GM23338 (cell line): ENCODE measurements around the gene PALLD. TPM values are rescaled to one million over a fixed set of nuclear protein-coding genes. Genes with fewer than 3 reads are reported as not detected.
A peak's percentile ranks its signal among the peaks of the same experiment; 100 is the strongest.

Source experiments
- ATAC-seq: fragments of 200-7000 bp; cut with Tn5 transposase; 3 replicates; pipeline ENCODE4 v1.9.1; 2020
- DNase-seq: peaks from one replicate; pipeline ENCODE4 v3.0.0-alpha.2; 2015; ENCODE audit warnings: low spot score
- H2AFZ ChIP-seq: fragments of 200-600 bp; sonication (generic); 2 replicates; pipeline ENCODE4 v1.8.0; 2016; ENCODE audit warnings: antibody characterized with exemption, mild to moderate bottlenecking, moderate library complexity
- H3F3A ChIP-seq: fragments of 200-600 bp; sonication (generic); replicated peaks from 2 replicates; pipeline ENCODE4 v1.8.0; 2017; ENCODE audit warnings: antibody characterized with exemption, mixed run types, low read depth
- H3K27ac ChIP-seq: fragments of 200-600 bp; sonication (generic); 2 replicates; pipeline ENCODE4 v1.6.1; 2016; ENCODE audit warnings: low read depth
- H3K27me3 ChIP-seq: fragments of 200-600 bp; sonication (generic); 2 replicates; pipeline ENCODE4 v1.8.0; 2016; ENCODE audit warnings: mild to moderate bottlenecking, mixed run types, moderate library complexity; ENCODE audit not compliant: insufficient read depth
- H3K36me3 ChIP-seq: fragments of 200-600 bp; sonication (generic); 2 replicates; pipeline ENCODE4 v1.8.0; 2016; ENCODE audit warnings: mild to moderate bottlenecking; ENCODE audit not compliant: insufficient read depth
- H3K4me1 ChIP-seq: fragments of 200-600 bp; sonication (generic); 2 replicates; pipeline ENCODE4 v1.8.0; 2016; ENCODE audit warnings: mild to moderate bottlenecking, moderate library complexity; ENCODE audit not compliant: insufficient read depth
- H3K4me2 ChIP-seq: fragments of 200-600 bp; sonication (generic); 2 replicates; pipeline ENCODE4 v1.7.1; 2017; ENCODE audit warnings: mixed run types
- H3K4me3 ChIP-seq: fragments of 200-600 bp; sonication (generic); 2 replicates; pipeline ENCODE4 v1.6.1; 2016; ENCODE audit warnings: mixed run types
- H3K79me2 ChIP-seq: fragments of 200-600 bp; sonication (generic); replicated peaks from 2 replicates; pipeline ENCODE4 v1.8.0; 2017; ENCODE audit warnings: mild to moderate bottlenecking; ENCODE audit not compliant: insufficient read depth
- H3K9me2 ChIP-seq: fragments of 200-600 bp; sonication (generic); 2 replicates; pipeline ENCODE4 v1.8.0; 2017; ENCODE audit not compliant: insufficient read depth
- H4K20me1 ChIP-seq: fragments of 200-600 bp; sonication (generic); replicated peaks from 2 replicates; pipeline ENCODE4 v1.8.0; 2017; ENCODE audit warnings: mild to moderate bottlenecking; ENCODE audit not compliant: insufficient read depth
- H3K27ac Mint-ChIP-seq: 2 replicates; pipeline ENCODE4 v1.8.0; 2020; ENCODE audit warnings: inconsistent platforms, mild to moderate bottlenecking, moderate library complexity, mixed read lengths
- H3K27me3 Mint-ChIP-seq: 3 replicates; pipeline ENCODE4 v1.8.0; 2022; ENCODE audit warnings: low read depth, mild to moderate bottlenecking, moderate library complexity, mixed read lengths, inconsistent platforms; ENCODE audit not compliant: insufficient read depth, poor library complexity
- H3K36me3 Mint-ChIP-seq: 3 replicates; pipeline ENCODE4 v1.8.0; 2021; ENCODE audit warnings: low read depth, mild to moderate bottlenecking, inconsistent platforms, moderate library complexity, mixed read lengths
- H3K4me1 Mint-ChIP-seq: 3 replicates; pipeline ENCODE4 v1.8.0; 2020; ENCODE audit warnings: mild to moderate bottlenecking, inconsistent platforms, mixed read lengths
- H3K4me3 Mint-ChIP-seq: 3 replicates; pipeline ENCODE4 v1.8.0; 2021; ENCODE audit warnings: moderate library complexity, mild to moderate bottlenecking, inconsistent platforms, mixed read lengths
- H3K9me3 Mint-ChIP-seq: 3 replicates; pipeline ENCODE4 v1.8.0; 2020; ENCODE audit warnings: moderate library complexity, mild to moderate bottlenecking, inconsistent platforms, mixed read lengths
- CTCF ChIP-seq, 2 experiments: fragments of 200-600 bp in 1 of 2; sonication (generic) in 1 of 2; conservative IDR thresholded peaks; 2 replicates each; pipeline versions ENCODE4 v1.5.1 to v1.6.1; 2016 to 2017; ENCODE audit warnings: antibody characterized with exemption in 2 of 2, low read depth in 2 of 2, mild to moderate bottlenecking in 2 of 2, moderate library complexity in 1 of 2
- EZH2phosphoT487 ChIP-seq: fragments of 200-600 bp; sonication (generic); IDR thresholded peaks from one replicate; pipeline ENCODE4 v1.8.1; 2018; ENCODE audit warnings: antibody characterized with exemption; ENCODE audit not compliant: unreplicated experiment
- JUNB ChIP-seq: IDR thresholded peaks from one replicate; pipeline ENCODE4 v1.6.1; 2016; ENCODE audit warnings: antibody characterized with exemption; ENCODE audit not compliant: unreplicated experiment
- NANOG ChIP-seq: IDR thresholded peaks from 2 replicates; pipeline ENCODE4 v1.6.1; 2016; ENCODE audit warnings: antibody characterized with exemption, borderline replicate concordance
- REST ChIP-seq: IDR thresholded peaks from one replicate; pipeline ENCODE4 v1.6.1; 2018; ENCODE audit warnings: antibody characterized with exemption; ENCODE audit not compliant: unreplicated experiment
- STAT1 ChIP-seq: IDR thresholded peaks from one replicate; pipeline ENCODE4 v1.6.1; 2016; ENCODE audit warnings: antibody characterized with exemption; ENCODE audit not compliant: unreplicated experiment
- ZNF114 ChIP-seq: fragments of 250-450 bp; sonication (Bioruptor Pico); IDR thresholded peaks from 2 replicates; pipeline ENCODE4 v1.5.0; 2020; ENCODE audit warnings: mild to moderate bottlenecking, moderate library complexity
- ZNF331 ChIP-seq: fragments of 250-450 bp; sonication (Bioruptor Pico); IDR thresholded peaks from 2 replicates; pipeline ENCODE4 v1.5.0; 2020; ENCODE audit warnings: low read depth, mild to moderate bottlenecking, moderate library complexity
- ZNF462 ChIP-seq: fragments of 250-450 bp; sonication (Bioruptor Pico); IDR thresholded peaks from 2 replicates; pipeline ENCODE4 v1.5.0; 2020; ENCODE audit warnings: mild to moderate bottlenecking, moderate library complexity
- polyA plus RNA-seq: library from polyadenylated mRNA; unstranded; fragments of >200 nt; fragmentation: Nextera tagmentation; extraction: Ambion mirVana; gene quantifications from 2 replicates; pipeline ENCODE4 v1.2.1, GENCODE V29; 2016
- total RNA-seq: library from RNA; depleted of rRNA; stranded (reverse); fragments of >200 nt; shearing (Covaris generic); gene quantifications from 2 replicates; pipeline ENCODE4 v1.2.3, GENCODE V29; 2014

Gene PALLD
- total and polyA plus RNA-seq, 2 experiments from 2014 or later = 13.1 to 30.2 TPM

GRCh38 chr4:168817370-168817769 is 320.5 kb downstream of the PALLD start (continued):
- TF ChIP-seq STAT1 (no peak), ZNF114 (no peak), CTCF (conservative IDR thresholded peaks at IDR 0.05; ENCODE audit: low read depth in 2 of 2) (no peak), ZNF331 (CRISPR knock-in tag) (no peak)

GRCh38 chr4:168822481-168822880 is 325.6 kb downstream of the PALLD start:
- Mint-ChIP-seq H3K4me1 (peaks cover 26% of the 10 kb centered on the region), H3K4me3 (no peak overlapping the region), H3K27ac (peak overlapping the region; percentile 65; the same call in 1 of the 2 replicates), H3K27me3 (peaks cover 7% of the 10 kb centered on the region), H3K36me3 (no peaks in the 10 kb centered on the region), H3K9me3 (no peaks in the 10 kb centered on the region)
- H2AFZ ChIP-seq = no peak overlapping the region
- ATAC-seq = no peak
- H3K27ac ChIP-seq = 0 out of 2 replicates have a peak overlapping the region, but pooled peaks have one; percentile 6
- no peaks in the 10 kb centered on the region for H4K20me1 ChIP-seq
- DNase-seq = no peak
- no peaks in the 10 kb centered on the region for H3K36me3 ChIP-seq
- H3F3A ChIP-seq = no peaks in the 10 kb centered on the region
- no peaks in the 10 kb centered on the region; the same call in none of the 2 replicates for H3K4me1 ChIP-seq
- H3K4me2 ChIP-seq = no peak overlapping the region
- no peaks in the 10 kb centered on the region for H3K27me3 ChIP-seq
- H3K79me2 ChIP-seq = no peaks in the 10 kb centered on the region
- no peak overlapping the region for H3K4me3 ChIP-seq
- TF ChIP-seq JUNB = no peak
- TF ChIP-seq EZH2phosphoT487 = no peak
- TF ChIP-seq STAT1 = no peak
- TF ChIP-seq NANOG = no peak
- TF ChIP-seq ZNF114 = no peak
- no peak for TF ChIP-seq CTCF (conservative IDR thresholded peaks at IDR 0.05; ENCODE audit: low read depth in 2 of 2)
- TF ChIP-seq ZNF462 = no peak
- no peak for TF ChIP-seq ZNF331 (CRISPR knock-in tag)
- TF ChIP-seq REST = no peak
- no peaks in the 10 kb centered on the region for H3K9me2 ChIP-seq
